CD4-positive, alpha-beta T cell treated with Interleukin-17A for 1 hour (primary cell): Measurements from ENCODE around the gene CMBL.
"Not testable (repeated sequence)": the region's sequence is repeated elsewhere in the genome, so short reads cannot be mapped to it uniquely, and the experiment has no call there.

ENCODE experiments used
- DNase-seq: peaks from one replicate; pipeline ENCODE4 v3.0.0-alpha.2; 2020

The CMBL gene

DNA sequence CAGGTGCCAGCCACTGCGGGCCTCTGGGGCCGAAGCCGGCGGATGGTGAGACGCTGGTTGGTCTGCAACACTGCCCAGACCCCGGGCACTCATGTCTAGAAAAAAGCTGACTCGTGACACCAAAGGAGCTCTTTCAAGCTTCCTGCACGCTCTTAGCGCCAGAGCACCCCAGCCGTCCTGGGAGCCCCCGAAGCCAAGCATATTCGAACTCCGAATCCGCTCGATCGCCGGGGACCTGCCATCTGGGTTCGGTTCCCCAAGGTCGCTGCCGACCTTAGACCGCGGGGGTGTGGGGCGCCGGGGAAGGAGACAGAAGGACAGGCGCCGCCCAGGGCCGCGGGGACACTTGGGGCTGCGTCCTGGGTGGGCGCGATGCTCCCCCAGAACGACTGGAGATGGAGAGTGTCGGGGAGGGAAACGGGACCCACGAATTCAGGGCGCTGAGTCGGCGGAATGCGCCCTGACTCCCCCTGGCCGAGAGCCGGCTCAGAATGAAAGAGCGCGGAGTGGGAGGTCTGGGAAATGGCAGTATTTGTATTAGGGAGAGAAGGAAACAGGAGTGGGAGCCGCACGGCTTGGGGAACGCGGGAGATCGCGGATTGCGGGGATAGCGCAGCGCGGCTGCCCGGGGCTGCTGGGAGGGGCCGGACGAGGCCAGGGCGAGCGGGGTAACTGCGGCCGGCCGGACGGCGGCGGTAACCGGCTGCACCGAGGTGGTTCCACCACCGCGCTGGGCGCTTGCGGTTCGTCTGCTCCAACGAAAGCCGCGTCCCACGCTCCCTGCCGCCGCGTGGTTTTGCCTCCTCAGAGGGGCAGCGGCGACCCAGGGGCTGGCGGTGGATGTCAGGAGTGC is 25.7 kb upstream of the CMBL start:
- no peak for DNase-seq

DNA sequence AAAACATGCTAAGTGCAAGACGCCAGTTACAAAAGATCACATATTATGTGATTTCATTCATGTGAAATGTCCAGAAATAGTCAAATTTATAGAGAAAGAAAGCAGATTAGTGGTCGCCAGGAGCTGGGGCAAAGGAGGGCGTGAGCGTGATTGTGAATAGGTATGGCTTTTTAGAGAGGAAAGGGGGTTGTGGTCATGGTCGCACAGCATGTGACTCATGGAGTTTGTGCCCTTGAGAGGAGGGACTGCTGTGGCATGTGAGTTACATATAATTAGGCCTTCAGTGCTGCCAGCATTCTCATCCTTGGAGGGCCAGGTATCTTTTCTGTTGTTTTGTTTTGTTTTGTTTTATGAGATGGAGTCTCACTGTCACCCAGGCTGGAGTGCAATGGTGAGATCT is 24.6 kb upstream of the CMBL start:
- DNase-seq, result no peak

DNA sequence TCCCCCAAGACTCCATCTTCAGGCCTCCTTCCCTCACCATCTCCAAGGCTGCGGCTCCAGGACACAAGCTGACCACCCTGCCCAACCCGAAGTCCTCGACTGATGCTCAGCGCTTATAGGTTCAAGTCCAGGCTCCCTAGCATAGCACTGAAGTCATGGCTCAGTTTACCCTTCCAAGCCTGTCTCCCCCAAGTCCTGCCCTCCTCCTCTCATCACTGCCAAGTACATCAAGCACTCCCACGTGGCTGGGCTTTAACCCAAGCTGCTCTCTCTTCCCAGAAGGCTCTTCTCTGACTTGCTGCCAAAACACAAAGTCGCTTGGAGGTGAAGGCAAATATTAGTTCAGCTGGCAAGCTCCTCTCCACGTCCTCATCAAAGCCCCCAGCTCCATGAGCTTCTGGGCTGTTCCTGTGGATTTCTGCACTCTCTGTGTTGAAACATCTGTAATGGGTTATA is 23.7 kb upstream of the CMBL start:
- no peak for DNase-seq

DNA sequence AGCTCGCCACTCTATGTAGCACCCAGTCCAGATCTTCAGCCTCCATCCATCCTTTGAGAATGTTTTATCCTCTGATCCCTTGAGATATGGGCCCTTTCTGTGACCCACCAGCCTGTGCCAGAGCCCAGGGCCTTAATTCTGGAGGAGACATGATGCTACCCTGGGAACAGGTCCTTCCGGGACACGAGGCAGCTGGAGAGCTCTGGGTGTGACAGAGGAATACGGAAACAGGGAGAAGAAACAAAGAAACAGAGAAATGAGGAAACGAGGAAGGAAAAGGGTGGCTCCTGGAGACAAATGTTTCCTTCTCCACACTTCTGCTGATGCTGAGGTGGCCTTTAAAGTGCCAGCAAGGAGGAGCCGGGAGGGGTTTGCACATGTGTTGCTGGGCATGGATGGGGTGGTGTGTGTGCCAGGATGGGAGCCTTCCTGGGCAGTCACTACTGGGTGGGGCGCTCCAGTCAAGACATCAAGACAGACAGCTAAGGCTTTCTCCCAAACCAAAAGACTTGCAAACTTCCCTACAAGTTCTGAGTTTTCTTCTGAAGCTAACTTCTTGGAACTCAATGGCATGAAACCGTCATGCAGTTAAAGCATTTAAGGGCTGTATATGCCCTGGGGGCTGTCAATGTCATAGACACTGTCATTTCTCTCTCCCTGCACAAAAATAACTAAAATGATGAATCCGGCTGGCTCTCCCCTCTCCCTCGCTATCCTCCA is 23.0 kb upstream of the CMBL start:
- no peak for DNase-seq

DNA sequence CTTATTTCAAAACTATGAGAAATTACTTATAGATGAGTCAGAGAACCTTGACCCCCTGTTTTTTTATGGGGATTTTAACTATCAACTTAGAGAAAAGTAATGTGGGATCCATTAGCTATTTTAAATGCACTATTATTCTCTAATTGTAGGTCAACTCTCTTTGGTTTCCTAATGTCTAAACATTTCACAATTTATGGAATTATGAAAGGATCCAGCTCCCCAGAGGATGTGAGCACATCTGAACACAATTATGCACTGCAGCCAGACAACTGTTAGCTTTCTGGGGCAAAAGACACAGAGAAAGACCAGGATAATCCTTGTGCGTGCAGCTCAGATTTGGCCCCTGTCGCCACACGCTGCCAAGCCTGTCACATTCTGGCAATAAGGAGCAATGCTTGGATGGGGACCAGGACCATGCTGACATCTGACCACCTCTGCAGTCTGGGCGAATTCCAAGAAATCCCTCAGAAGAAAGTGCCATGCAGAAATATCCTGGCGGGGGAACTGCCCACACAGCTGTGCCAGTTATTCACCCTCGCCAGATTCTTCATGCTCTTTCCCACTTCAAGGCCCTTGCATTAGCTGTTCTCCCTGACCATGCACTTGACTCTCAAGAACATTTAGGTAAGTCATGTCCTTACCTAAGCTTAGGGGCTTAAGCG is 22.2 kb upstream of the CMBL start:
- no peak for DNase-seq

GRCh38 chr5:10329446-10329819 is 21.7 kb upstream of the CMBL start:
- DNase-seq, result no peak

GRCh38 chr5:10328323-10328722 is 20.6 kb upstream of the CMBL start:
- DNase-seq, result no peak

- no peak for DNase-seq
These were observed 17.0 kb upstream of the CMBL start for GRCh38 chr5:10324518-10325370.

GRCh38 chr5:10323588-10324488 is 16.1 kb upstream of the CMBL start:
- no peak for DNase-seq

DNA sequence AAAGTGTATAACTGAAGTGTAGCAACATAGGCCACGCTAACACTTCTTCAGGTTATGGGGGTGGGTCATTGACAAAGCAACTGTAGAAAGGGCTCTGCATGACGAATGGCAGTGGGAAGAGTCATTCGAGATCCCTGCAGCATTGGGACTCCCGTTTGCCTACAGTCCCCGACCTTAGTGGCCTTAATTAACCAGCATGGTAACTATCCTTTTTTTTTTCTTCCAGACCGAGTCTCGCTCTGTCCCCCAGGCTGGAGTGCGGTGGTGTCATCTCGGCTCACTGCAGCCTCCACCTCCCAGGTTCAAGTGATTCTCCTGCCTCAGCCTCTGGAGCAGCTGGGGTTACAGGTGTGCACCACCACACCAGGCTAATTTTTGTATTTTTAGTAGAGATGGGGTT is 14.2 kb upstream of the CMBL start:
- no peak for DNase-seq

- DNase-seq, result no peak
These were observed 13.1 kb upstream of the CMBL start for GRCh38 chr5:10320793-10321192.

GRCh38 chr5:10319202-10319851 is 11.6 kb upstream of the CMBL start:
- DNase-seq, result no peak

GRCh38 chr5:10317825-10318682 is 10.4 kb upstream of the CMBL start:
- DNase-seq, result no peak

DNA sequence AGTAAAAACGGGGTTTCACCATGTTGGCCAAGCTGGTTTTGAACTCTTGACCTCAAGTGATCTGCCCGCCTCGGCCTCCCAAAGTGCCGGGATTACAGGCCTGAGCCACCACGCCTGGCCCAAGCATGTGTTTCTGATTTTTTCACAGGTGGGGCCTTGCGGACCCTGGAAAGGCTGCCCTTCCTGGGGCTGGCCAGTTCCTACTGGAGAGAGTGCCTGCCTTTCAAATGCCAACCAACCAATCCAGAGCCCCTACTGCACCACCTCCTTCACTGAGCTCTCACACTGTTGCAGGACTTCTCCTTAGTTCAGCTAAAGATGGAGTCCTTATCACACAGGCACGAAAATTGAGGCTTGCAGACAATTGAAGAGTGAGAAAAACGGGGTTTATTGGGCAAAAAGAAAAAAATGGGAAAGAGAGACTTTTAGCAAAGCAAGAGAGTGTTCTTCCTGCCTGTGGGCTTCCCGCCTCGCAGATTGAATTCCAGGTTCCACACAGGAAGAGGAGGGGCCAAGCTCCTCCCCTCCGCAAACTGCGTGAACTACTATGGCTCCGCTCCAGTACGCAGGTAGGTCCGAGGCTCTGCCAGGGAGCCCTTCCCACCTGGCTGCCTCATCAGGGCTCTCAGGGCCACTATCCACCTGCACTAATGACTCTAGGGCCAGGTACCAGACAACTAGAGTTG is 8.3 kb upstream of the CMBL start:
- DNase-seq, result no peak

GRCh38 chr5:10315201-10315600 is 7.5 kb upstream of the CMBL start:
- no peak for DNase-seq

- no peak for DNase-seq
These were observed 4.1 kb upstream of the CMBL start for GRCh38 chr5:10311595-10312425.

DNA sequence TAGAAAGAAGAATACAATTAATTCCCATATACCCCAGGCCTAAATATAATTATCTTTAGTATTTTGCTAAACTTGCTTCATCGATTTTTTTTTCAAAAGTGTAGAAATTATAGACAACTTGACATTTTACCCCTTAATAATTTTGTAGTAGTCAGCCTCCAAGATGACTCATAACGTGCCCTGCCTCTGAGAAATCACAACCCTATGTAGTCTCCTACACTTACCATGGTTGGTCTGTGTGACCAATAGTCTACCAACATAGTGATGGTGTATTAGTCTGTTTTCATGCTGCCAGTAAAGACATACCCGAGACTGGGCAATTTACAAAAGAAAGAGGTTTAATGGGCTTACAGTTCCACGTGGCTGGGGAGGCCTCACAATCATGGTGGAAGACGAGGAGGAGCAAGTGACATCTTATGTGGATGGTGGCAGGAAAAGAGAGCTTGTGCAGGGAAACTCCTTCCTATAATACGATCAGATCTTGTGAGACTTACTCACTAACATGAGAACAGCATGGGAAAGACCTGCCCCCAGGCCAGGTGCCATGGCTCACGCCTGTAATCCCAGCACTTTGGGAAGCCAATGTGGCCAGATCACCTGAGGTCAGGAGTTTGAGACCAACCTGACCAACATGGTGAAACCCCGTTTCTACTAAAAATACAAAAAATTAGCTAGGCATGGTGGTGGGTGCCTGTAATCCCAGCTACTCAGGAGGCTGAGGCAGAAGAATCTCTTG is 3.3 kb upstream of the CMBL start:
- not testable (repeated sequence) for DNase-seq
